ENCODE data around the gene RASAL2.

DNA sequence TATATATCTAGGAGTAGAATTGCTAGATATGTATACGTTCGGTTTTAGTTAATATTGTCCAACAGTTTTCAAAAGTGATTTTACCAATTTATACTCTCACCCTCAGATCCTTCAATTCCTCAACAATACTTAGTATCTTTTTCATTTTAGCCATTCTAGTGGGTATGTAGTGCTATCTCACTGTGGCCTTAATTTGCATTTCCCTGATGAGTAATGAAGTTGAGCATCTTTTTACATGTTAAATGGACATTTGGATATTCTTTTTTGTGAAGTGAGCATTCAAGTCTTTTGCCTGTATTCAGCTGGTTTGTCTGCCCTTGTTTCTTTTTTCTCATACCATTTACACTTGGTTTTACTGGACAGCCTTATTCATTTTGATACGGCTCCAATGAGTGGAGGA, 172.2 kb downstream of the RASAL2 start:
- TF ChIP-seq CTCF (IDR thresholded peaks at IDR 0.05) (no peak), ZFX (IDR thresholded peaks at IDR 0.05; ENCODE audit: borderline replicate concordance) (no peak)

Measured in 22Rv1 (cell line).